ENCODE results near the gene OTUD3. TPM values are rescaled to one million over a fixed set of nuclear protein-coding genes. Genes with fewer than 3 reads are reported as not detected.

OTUD3 gene
- total RNA-seq, 1 experiment from 2014 or later, result 14.7 TPM

DNA sequence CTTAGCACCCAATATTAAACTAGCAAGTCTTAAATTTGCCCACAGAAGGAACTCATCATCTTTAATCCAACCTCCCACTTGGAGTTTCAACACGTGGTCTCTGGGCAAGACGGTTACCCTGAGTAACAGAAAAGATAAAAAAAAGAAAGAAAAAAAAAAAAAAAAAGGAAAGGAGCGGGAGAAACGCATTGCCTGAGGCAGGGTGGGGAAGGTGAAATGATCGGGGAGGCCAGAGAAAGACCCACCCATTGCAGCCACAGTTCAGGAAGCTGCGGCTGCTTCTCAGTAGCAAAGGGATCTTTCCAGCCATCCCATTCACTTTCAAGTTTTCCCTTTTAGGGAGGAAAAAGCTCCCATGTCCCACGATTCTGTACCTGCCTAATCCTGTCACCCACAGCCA is 32.0 kb upstream of the OTUD3 start:
- Mint-ChIP-seq H3K27ac (ENCODE audit: unreplicated experiment) (no peak overlapping the region), H3K4me1 (ENCODE audit: low read depth, unreplicated experiment) (peaks cover 16% of the 10 kb centered on the region), H3K27me3 (ENCODE audit: unreplicated experiment) (no peaks in the 10 kb centered on the region), H3K9me3 (ENCODE audit: low read depth, unreplicated experiment) (no peaks in the 10 kb centered on the region), H3K36me3 (ENCODE audit: insufficient read depth, unreplicated experiment) (no peaks in the 10 kb centered on the region), H3K4me3 (ENCODE audit: low read depth, unreplicated experiment) (no peak overlapping the region)
- CTCF ChIA-PET, result no interaction called here
- intact Hi-C loops (cut with micrococcal nuclease; ENCODE audit: unreplicated experiment), result no loop called here
- BruUV-seq (replicated peaks), result no TSS peak
- no peak for DNase-seq
- TF ChIP-seq, protein P1, sequence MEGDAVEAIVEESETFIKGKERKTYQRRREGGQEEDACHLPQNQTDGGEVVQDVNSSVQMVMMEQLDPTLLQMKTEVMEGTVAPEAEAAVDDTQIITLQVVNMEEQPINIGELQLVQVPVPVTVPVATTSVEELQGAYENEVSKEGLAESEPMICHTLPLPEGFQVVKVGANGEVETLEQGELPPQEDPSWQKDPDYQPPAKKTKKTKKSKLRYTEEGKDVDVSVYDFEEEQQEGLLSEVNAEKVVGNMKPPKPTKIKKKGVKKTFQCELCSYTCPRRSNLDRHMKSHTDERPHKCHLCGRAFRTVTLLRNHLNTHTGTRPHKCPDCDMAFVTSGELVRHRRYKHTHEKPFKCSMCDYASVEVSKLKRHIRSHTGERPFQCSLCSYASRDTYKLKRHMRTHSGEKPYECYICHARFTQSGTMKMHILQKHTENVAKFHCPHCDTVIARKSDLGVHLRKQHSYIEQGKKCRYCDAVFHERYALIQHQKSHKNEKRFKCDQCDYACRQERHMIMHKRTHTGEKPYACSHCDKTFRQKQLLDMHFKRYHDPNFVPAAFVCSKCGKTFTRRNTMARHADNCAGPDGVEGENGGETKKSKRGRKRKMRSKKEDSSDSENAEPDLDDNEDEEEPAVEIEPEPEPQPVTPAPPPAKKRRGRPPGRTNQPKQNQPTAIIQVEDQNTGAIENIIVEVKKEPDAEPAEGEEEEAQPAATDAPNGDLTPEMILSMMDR (IDR thresholded peaks at IDR 0.05; ENCODE audit: unreplicated experiment), result no peak

DNA sequence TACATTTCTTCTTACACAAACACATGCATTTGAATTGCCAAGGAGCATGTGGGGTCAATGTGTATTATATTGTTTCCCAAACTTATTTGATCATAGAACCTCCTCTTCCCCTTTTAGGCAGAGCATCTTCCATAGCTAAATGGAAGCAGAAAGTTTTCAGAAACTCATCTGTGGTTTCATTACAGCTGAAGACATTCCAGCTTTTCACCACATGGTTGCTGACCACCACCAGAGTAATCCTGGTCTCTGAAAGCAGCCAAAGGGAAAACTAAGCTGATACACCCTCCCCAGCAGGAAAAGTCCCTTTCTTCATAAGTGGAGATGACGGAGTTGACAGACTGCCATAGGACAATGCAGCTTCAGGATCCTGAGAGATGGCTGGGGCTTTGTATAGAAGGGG is 30.2 kb upstream of the OTUD3 start:
- TF ChIP-seq, protein P1 (IDR thresholded peaks at IDR 0.05; ENCODE audit: unreplicated experiment), result no peak
- H3K4me3 Mint-ChIP-seq (ENCODE audit: low read depth, unreplicated experiment), result no peak overlapping the region
- H3K4me1 Mint-ChIP-seq (ENCODE audit: low read depth, unreplicated experiment), result peaks cover 2% of the 10 kb centered on the region
- no peak overlapping the region for H3K27ac Mint-ChIP-seq (ENCODE audit: unreplicated experiment)
- no peaks in the 10 kb centered on the region for H3K36me3 Mint-ChIP-seq (ENCODE audit: insufficient read depth, unreplicated experiment)
- no TSS peak for BruUV-seq (replicated peaks)
- CTCF ChIA-PET, result no interaction called here
- H3K9me3 Mint-ChIP-seq (ENCODE audit: low read depth, unreplicated experiment), result no peaks in the 10 kb centered on the region
- intact Hi-C loops (cut with micrococcal nuclease; ENCODE audit: unreplicated experiment), result no loop called here
- no peak for DNase-seq
- H3K27me3 Mint-ChIP-seq (ENCODE audit: unreplicated experiment), result no peaks in the 10 kb centered on the region

DNA sequence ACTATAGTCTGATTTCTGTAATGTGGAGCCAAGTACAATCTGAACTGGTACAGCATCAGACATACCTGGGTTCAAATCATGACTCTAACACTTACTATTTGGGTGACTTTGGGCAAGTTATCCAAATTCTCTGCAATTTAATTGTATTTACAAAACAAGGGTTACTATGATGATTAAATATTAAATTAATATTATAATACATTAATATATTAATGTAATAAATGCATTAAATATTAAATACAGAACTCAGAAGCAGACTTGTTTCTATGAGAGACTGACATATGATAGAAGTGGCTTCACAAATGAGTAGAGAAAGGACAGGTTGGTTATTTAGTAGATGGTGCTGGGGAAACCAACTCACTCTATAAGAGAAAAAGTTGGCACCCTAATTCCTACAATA is 27.3 kb upstream of the OTUD3 start:
- Mint-ChIP-seq H3K36me3 (ENCODE audit: insufficient read depth, unreplicated experiment) (no peaks in the 10 kb centered on the region), H3K4me3 (ENCODE audit: low read depth, unreplicated experiment) (no peak overlapping the region), H3K9me3 (ENCODE audit: low read depth, unreplicated experiment) (no peaks in the 10 kb centered on the region), H3K4me1 (ENCODE audit: low read depth, unreplicated experiment) (no peaks in the 10 kb centered on the region), H3K27me3 (ENCODE audit: unreplicated experiment) (no peaks in the 10 kb centered on the region), H3K27ac (ENCODE audit: unreplicated experiment) (no peak overlapping the region)
- intact Hi-C loops (cut with micrococcal nuclease; ENCODE audit: unreplicated experiment), result no loop called here
- TF ChIP-seq, protein P1 (IDR thresholded peaks at IDR 0.05; ENCODE audit: unreplicated experiment), result no peak
- BruUV-seq (replicated peaks), result no TSS peak
- CTCF ChIA-PET, result no interaction called here
- DNase-seq, result no peak

DNA sequence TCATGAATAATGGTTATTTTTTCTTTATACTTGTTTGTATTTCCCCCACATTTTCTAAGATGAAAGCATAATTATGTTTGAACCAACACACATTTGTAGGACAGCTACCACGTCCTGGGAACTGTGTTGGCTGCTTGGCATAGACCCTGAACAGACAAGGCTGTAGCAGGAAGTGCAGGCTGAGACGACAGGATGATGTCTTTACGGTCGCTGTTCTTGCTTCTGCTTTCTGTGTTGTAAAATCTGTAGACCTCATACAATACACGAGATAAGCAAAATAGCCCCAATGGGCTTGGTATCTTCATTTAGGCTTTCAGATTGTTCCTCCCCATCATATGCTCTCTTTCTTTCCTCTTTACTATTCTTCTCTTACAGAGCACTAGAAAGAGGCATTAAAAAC is 23.3 kb upstream of the OTUD3 start:
- Mint-ChIP-seq H3K4me1 (ENCODE audit: low read depth, unreplicated experiment) (peaks cover 21% of the 10 kb centered on the region), H3K9me3 (ENCODE audit: low read depth, unreplicated experiment) (peaks cover 4% of the 10 kb centered on the region), H3K36me3 (ENCODE audit: insufficient read depth, unreplicated experiment) (no peaks in the 10 kb centered on the region), H3K27me3 (ENCODE audit: unreplicated experiment) (no peaks in the 10 kb centered on the region), H3K27ac (ENCODE audit: unreplicated experiment) (no peak overlapping the region), H3K4me3 (ENCODE audit: low read depth, unreplicated experiment) (no peak overlapping the region)
- DNase-seq, result no peak
- no TSS peak for BruUV-seq (replicated peaks)
- CTCF ChIA-PET, result no interaction called here
- TF ChIP-seq, protein P1 (IDR thresholded peaks at IDR 0.05; ENCODE audit: unreplicated experiment), result no peak
- intact Hi-C loops (cut with micrococcal nuclease; ENCODE audit: unreplicated experiment), result no loop called here
